Astrocyte of the hippocampus (primary cell): ENCODE measurements around the gene CMTR1.

Experiments
- DNase-seq: peaks from one replicate; pipeline ENCODE4 v3.0.0; 2011; ENCODE audit warnings: low read depth, low spot score

Gene CMTR1

GRCh38 chr6:37531026-37531425, 98.0 kb downstream of the CMTR1 start:
- DNase-seq, result no peak
